ENCODE results near the gene CABP2.

Gene CABP2

GRCh38 chr11:67507864-67508485 is 15.3 kb downstream of the CABP2 start, which contains the start of gene CDK2AP2:
CDK2AP2 (minus strand) TSS chr11:67508162; CDS start chr11:67508082, 80 bp downstream.
- peak; percentile 99 for DNase-seq (ENCODE audit: low spot score)

- DNase-seq (ENCODE audit: low spot score): no peak
Observed at GRCh38 chr11:67507242-67507863, 15.9 kb downstream of the CABP2 start.

- DNase-seq (ENCODE audit: low spot score): no peak
Observed at GRCh38 chr11:67506426-67507051, 16.7 kb downstream of the CABP2 start.

GRCh38 chr11:67505605-67506396 is 17.4 kb downstream of the CABP2 start:
- peak; percentile 99 for DNase-seq (ENCODE audit: low spot score)

- peak; percentile 33 for DNase-seq (ENCODE audit: low spot score)
Observed at GRCh38 chr11:67504950-67505581, 18.2 kb downstream of the CABP2 start, which contains the start of gene PITPNM1. PITPNM1 (minus strand) TSS chr11:67505363; CDS start chr11:67504180, 1,183 bp downstream.

GRCh38 chr11:67504005-67504949 is 19.0 kb downstream of the CABP2 start:
- no peak for DNase-seq (ENCODE audit: low spot score)

- no peak for DNase-seq (ENCODE audit: low spot score)
Observed at GRCh38 chr11:67503119-67504004, 19.9 kb downstream of the CABP2 start.

GRCh38 chr11:67502328-67502979 is 20.8 kb downstream of the CABP2 start:
- no peak for DNase-seq (ENCODE audit: low spot score)

GRCh38 chr11:67501854-67502253 is 21.4 kb downstream of the CABP2 start:
- DNase-seq (ENCODE audit: low spot score): no peak

GRCh38 chr11:67500831-67501715 is 22.2 kb downstream of the CABP2 start:
- no peak for DNase-seq (ENCODE audit: low spot score)

GRCh38 chr11:67500484-67500821 is 22.8 kb downstream of the CABP2 start:
- DNase-seq (ENCODE audit: low spot score): no peak

- DNase-seq (ENCODE audit: low spot score): no peak
Observed at GRCh38 chr11:67499808-67500483, 23.3 kb downstream of the CABP2 start.

GRCh38 chr11:67498544-67498972 is 24.7 kb downstream of the CABP2 start:
- DNase-seq (ENCODE audit: low spot score): no peak

- no peak for DNase-seq (ENCODE audit: low spot score)
Observed at GRCh38 chr11:67497656-67498291, 25.5 kb downstream of the CABP2 start.

- DNase-seq (ENCODE audit: low spot score): no peak
Observed at GRCh38 chr11:67496113-67496512, 27.1 kb downstream of the CABP2 start.

- no peak for DNase-seq (ENCODE audit: low spot score)
Observed at GRCh38 chr11:67495234-67496005, 27.8 kb downstream of the CABP2 start.

Data from SW480 (cell line).